Smooth muscle cell (in vitro differentiated cells): ENCODE data around the gene PLEKHA8. TPM values are rescaled to one million over a fixed set of nuclear protein-coding genes. Genes with fewer than 3 reads are reported as not detected.

Experiments
- DNase-seq: peaks from one replicate; lab custom pipeline; 2025; ENCODE audit not compliant: unreplicated experiment; lab: John Stamatoyannopoulos, UW
- H2AFZ ChIP-seq: fragments of 200-600 bp; sonication (generic); 2 replicates; pipeline ENCODE4 v1.6.0; 2016; ENCODE audit warnings: antibody characterized with exemption, low read depth, mild to moderate bottlenecking
- H3F3A ChIP-seq: fragments of 200-600 bp; sonication (generic); 2 replicates; pipeline ENCODE4 v1.6.0; 2017; ENCODE audit warnings: antibody characterized with exemption, low read depth
- H3K27ac ChIP-seq: fragments of 200-600 bp; sonication (generic); 2 replicates; pipeline ENCODE4 v1.5.1; 2016; ENCODE audit warnings: low read depth, mild to moderate bottlenecking
- H3K27me3 ChIP-seq: fragments of 200-600 bp; sonication (generic); 2 replicates; pipeline ENCODE4 v1.6.1; 2016; ENCODE audit warnings: low read depth, mild to moderate bottlenecking
- H3K36me3 ChIP-seq: fragments of 200-600 bp; sonication (generic); 2 replicates; pipeline ENCODE4 v1.5.1; 2016; ENCODE audit warnings: low read depth
- H3K4me1 ChIP-seq: fragments of 200-600 bp; sonication (generic); 2 replicates; pipeline ENCODE4 v1.5.1; 2016; ENCODE audit warnings: low read depth
- H3K4me2 ChIP-seq: fragments of 200-600 bp; sonication (generic); 2 replicates; pipeline ENCODE4 v1.6.0; 2016; ENCODE audit warnings: mild to moderate bottlenecking
- H3K4me3 ChIP-seq: fragments of 200-600 bp; sonication (generic); 2 replicates; pipeline ENCODE4 v1.5.1; 2016; ENCODE audit warnings: mild to moderate bottlenecking
- H3K79me2 ChIP-seq: fragments of 200-600 bp; sonication (generic); 2 replicates; pipeline ENCODE4 v1.6.0; 2016; ENCODE audit warnings: low read depth, mild to moderate bottlenecking
- H3K9ac ChIP-seq: fragments of 200-600 bp; sonication (generic); 2 replicates; pipeline ENCODE4 v1.6.0; 2016; ENCODE audit warnings: low read depth
- H3K9me3 ChIP-seq: fragments of 200-600 bp; sonication (generic); replicated peaks from 2 replicates; pipeline ENCODE4 v1.5.1; 2016; ENCODE audit warnings: low read depth
- H4K20me1 ChIP-seq: fragments of 200-600 bp; sonication (generic); 2 replicates; pipeline ENCODE4 v1.6.0; 2016; ENCODE audit warnings: low read depth
- WGBS: methylation state at CpG from one replicate; pipeline ENCODE4 v1.1.7; 2016; ENCODE audit warnings: low lambda C conversion rate; 5-methylcytosine and 5-hydroxymethylcytosine counted together
- polyA plus RNA-seq: library from polyadenylated mRNA; unstranded; fragments of >200 nt; fragmentation: Nextera tagmentation; extraction: Ambion mirVana; gene quantifications from 2 replicates; pipeline ENCODE4 v1.2.1, GENCODE V29; 2016
- total RNA-seq: library from RNA; depleted of rRNA; stranded (reverse); fragments of >200 nt; gene quantifications from 2 replicates; pipeline ENCODE4 v1.2.3, GENCODE V29; 2014
- TF ChIP-seq, protein P1 (sequence below): fragments of 200-600 bp; sonication (generic); IDR thresholded peaks from 2 replicates; pipeline ENCODE4 v1.5.1; 2017; ENCODE audit warnings: borderline replicate concordance, mild to moderate bottlenecking, antibody characterized with exemption; ENCODE audit not compliant: insufficient read depth, poor library complexity, severe bottlenecking

Gene PLEKHA8
- total and polyA plus RNA-seq, 2 experiments from 2014 or later: 10.0 to 20.4 TPM

DNA sequence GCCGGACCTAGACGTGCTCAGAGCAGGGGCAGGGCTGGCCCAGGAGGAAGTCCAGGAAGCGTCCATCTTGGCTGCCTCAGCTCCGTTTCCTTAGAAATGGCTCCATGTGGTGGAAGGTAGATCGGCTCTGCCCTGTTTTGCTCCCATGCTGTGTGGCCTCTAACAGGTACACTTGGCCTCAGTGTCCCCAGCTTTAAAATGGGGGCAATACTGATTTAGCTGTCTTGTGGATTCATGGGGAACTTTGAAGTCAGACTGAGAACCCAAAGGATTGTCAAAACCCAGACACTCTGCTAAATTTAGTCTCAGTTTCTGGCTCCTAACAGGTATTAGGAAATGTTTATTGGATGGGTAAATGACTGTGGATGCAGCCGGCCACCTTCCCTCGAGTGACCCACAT, 122.5 kb downstream of the PLEKHA8 start:
- Histone ChIP-seq H3K4me1 (no peaks in the 10 kb centered on the region), H3K79me2 (no peaks in the 10 kb centered on the region), H3K9ac (no peak overlapping the region), H3K27me3 (no peaks in the 10 kb centered on the region), H3K4me2 (no peak overlapping the region), H2AFZ (no peak overlapping the region), H3K4me3 (no peak overlapping the region), H4K20me1 (no peaks in the 10 kb centered on the region), H3K27ac (no peak overlapping the region), H3F3A (no peaks in the 10 kb centered on the region), H3K36me3 (no peaks in the 10 kb centered on the region), H3K9me3 (no peaks in the 10 kb centered on the region)
- TF ChIP-seq, protein P1, sequence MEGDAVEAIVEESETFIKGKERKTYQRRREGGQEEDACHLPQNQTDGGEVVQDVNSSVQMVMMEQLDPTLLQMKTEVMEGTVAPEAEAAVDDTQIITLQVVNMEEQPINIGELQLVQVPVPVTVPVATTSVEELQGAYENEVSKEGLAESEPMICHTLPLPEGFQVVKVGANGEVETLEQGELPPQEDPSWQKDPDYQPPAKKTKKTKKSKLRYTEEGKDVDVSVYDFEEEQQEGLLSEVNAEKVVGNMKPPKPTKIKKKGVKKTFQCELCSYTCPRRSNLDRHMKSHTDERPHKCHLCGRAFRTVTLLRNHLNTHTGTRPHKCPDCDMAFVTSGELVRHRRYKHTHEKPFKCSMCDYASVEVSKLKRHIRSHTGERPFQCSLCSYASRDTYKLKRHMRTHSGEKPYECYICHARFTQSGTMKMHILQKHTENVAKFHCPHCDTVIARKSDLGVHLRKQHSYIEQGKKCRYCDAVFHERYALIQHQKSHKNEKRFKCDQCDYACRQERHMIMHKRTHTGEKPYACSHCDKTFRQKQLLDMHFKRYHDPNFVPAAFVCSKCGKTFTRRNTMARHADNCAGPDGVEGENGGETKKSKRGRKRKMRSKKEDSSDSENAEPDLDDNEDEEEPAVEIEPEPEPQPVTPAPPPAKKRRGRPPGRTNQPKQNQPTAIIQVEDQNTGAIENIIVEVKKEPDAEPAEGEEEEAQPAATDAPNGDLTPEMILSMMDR: no peak
- DNase-seq: no peak
- 82% methylated on average over 7 of the region's 7 CpGs for WGBS

DNA sequence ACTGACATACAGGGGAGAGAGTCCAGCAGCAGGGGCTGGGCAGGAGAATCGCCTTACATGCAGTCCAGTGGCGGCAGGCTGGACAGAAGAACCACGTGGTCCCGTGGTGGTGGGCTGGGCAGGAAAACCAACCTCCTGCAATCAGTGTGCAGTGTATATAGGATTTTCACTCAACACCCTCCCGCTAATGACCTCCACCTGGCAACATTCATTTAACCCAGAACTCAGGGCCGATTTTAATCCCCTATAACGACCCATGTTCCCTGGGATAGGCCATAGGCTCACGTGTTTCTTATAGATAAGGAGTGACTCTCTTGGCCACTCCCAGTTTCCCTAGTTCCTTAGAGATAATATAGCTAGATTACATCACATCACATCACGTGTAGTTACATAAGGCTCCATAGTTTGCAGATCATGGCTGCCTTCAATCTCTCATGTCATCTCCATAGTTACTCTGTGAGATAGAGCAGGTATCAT, 125.9 kb downstream of the PLEKHA8 start:
- Histone ChIP-seq H3K27me3 (no peaks in the 10 kb centered on the region), H3K9me3 (no peaks in the 10 kb centered on the region), H3F3A (no peaks in the 10 kb centered on the region), H3K9ac (no peak overlapping the region), H3K79me2 (no peaks in the 10 kb centered on the region), H3K27ac (no peak overlapping the region), H3K4me1 (no peaks in the 10 kb centered on the region), H2AFZ (no peak overlapping the region), H3K4me2 (no peak overlapping the region), H3K36me3 (no peaks in the 10 kb centered on the region), H4K20me1 (no peaks in the 10 kb centered on the region), H3K4me3 (no peak overlapping the region)
- WGBS: 91% methylated on average over 9 of the region's 9 CpGs
- TF ChIP-seq, protein P1: no peak
- no peak for DNase-seq

DNA sequence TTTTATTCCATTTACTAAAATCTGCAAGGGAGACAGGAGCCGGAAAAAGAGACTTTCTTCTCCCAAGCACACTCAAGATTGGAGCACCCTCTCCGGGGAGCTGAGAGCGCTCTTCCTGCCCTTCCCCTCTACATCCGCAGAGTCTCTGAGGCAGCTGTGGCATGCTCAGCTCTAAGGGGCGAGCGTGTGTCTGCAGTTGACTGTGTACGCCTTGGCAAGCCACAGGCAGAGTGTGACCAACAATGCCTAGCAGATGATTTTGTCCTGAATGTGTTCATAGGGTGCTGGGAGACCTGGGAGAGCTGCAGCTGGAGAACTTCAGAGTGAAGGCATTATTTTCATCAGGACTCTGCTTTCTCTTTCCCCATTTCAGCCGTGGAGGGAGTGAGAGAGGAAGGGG, 127.3 kb downstream of the PLEKHA8 start:
- DNase-seq: no peak
- no peaks in the 10 kb centered on the region for H3K9me3 ChIP-seq
- H3K4me3 ChIP-seq: no peak overlapping the region
- H3K4me2 ChIP-seq: no peak overlapping the region
- H3K27me3 ChIP-seq: no peaks in the 10 kb centered on the region
- H4K20me1 ChIP-seq: no peaks in the 10 kb centered on the region
- H3K4me1 ChIP-seq: no peaks in the 10 kb centered on the region
- TF ChIP-seq, protein P1: no peak
- H2AFZ ChIP-seq: no peak overlapping the region
- H3K27ac ChIP-seq: no peak overlapping the region
- WGBS: 89% methylated on average over 8 of the region's 8 CpGs
- no peaks in the 10 kb centered on the region for H3K36me3 ChIP-seq
- H3K9ac ChIP-seq: no peak overlapping the region
- no peaks in the 10 kb centered on the region for H3F3A ChIP-seq
- H3K79me2 ChIP-seq: no peaks in the 10 kb centered on the region

DNA sequence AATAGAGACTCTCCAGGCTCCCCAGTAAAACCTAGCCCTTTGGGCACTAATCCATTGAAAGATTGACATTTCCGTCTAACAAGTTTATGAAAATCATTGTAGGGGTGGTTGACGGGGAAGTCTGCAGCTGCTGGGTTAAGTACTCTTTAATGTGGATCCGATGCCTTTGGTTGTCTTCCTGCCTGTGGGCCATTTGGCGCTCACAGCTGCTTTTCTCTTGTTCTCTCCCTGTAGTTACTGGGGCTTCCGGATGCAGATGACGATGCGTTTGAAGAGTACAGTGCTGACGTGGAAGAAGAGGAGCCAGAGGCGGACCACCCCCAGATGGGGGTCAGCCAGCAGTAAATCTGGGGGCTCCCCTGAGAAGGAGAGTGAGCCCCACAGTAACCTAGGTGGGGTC, 129.0 kb downstream of the PLEKHA8 start:
- Histone ChIP-seq H2AFZ (no peak overlapping the region), H3K4me2 (no peak overlapping the region)

More for the DNA sequence above, 129.0 kb downstream of the PLEKHA8 start:
- H3K79me2 ChIP-seq: no peaks in the 10 kb centered on the region
- no peaks in the 10 kb centered on the region for H3F3A ChIP-seq
- H3K9me3 ChIP-seq: no peaks in the 10 kb centered on the region
- WGBS: 88% methylated on average over 9 of the region's 9 CpGs
- peaks cover 7% of the 10 kb centered on the region for H3K4me1 ChIP-seq
- H3K4me3 ChIP-seq: no peak overlapping the region
- no peak for DNase-seq
- TF ChIP-seq, protein P1: no peak
- no peaks in the 10 kb centered on the region for H4K20me1 ChIP-seq
- no peaks in the 10 kb centered on the region for H3K27me3 ChIP-seq
- no peak overlapping the region for H3K27ac ChIP-seq
- no peaks in the 10 kb centered on the region for H3K36me3 ChIP-seq
- H3K9ac ChIP-seq: no peak overlapping the region
